Measurements from ENCODE around the gene ATN1.

Gene ATN1

DNA sequence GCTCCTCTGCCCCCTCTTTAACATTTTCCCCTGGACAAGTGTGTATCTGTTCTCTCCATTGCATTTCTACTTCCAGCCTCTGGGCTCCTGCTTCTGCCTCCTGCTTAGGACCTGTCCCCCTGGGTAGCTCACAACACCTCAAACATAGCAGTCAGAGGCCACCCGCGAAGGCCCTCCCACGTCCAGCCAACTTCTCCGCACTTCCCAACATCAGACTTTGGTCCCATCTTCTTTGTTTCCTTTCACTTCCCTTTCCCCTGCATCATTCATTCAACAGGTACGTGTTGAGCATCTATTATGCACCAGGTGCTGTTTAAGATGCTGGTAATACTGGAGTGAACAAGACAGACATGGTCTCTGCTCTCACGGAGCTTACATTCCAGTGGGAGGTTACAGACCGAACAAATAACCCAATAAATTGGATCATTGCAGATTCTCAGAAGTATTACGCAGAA lies 19.2 kb downstream of the ATN1 start:
- DNase-seq: no peak

DNA sequence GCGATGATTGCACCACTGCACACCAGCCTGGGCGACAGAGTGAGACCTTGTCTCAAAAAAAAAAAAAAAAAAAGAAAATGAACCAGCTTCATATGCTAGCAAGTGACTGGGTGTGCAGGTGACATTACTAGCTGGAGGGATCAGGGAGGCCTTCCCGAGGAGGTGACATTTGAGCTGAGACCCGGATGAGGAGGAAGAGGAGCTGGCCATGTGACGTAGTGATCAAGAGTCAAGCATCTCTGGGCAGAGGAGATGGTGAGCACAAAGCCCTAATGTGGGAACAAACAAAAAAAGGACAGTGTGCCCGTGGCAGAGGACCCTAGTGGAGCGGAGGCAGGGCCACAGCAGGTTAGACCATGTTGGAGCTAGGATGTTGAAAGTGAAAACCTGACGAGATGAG lies 19.9 kb downstream of the ATN1 start:
- DNase-seq: no peak

DNA sequence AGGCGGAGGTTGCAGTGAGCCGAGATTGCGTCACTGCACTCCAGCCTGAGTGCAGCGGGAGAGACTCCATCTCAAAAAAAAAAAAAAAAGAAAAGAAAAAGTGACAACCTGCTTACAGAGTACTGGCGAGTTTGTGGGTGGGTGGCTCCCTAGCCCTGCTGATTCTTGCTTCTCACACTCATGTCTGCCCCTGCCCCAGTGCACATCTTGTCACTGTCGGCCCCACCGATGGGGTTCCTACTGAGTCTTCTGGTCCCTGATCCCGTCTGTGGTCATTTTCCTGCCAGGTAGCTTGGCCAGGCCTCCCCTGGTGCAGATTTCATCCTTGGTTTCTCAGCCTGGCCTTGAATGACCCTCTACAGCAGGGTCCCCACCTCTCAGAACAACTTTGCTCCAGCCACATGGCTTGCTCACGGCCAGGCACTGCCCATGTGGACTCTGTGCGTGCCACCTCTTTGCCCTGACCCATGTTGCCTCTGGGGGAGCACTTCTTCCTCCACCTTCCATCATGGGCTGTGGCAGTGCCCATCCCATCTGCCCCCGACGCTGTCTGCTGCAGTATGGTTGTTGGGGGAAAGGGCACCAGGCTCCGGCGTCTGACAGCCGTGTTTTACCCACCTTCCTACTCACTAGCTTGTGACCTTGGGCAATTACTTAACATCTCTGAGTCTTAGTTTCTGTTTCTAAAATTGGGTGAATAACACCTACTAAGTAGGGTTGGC lies 21.3 kb downstream of the ATN1 start:
- no peak for DNase-seq

DNA sequence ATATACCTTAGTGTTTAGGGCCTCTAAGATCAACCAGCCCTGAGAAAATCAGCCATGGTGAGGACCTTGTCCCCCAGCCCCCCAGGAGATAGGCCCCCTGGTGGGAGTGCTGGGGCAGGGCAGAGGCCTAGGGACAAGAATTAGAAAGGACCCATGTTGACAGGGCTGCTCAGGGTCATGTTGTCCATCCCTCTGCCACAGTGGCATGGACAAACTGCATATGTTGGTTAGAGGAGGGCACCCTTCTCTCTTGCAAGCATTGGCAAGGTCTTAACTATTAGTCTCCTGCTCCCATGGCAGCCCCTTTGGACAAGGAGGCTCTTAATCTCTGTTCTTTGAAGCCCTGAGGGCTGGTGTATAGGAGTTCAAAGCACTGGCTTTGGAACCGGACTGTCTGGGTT lies 22.6 kb downstream of the ATN1 start:
- no peak for DNase-seq

DNA sequence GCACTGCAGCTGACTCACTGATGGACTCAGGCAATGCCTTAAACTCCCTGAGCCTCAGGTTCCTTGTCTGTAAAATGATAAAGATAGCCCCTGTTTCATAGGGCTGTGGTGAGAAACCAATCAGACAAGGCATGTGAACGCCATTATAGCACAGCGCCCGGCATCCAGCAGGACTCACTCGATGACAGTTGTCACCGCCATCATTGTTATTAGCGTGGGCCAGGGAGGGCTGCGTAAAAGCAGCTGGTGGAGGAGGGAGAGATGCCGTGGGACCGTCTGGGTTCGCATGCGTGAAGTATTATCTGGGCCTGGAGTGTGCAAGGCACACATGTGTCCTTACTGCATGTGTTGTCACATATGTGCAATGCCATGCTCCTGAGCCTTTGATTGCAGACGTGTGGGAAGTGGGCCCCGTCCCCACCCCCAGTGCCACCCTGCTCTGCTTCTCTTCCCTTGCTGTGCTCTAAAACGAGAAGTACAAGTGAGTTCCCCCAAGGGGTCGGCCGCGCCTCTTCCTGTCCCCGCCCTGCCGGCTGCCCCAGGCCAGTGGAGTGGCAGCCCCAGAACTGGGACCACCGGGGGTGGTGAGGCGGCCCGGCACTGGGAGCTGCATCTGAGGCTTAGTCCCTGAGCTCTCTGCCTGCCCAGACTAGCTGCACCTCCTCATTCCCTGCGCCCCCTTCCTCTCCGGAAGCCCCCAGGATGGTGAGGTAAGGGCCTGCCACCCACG lies 23.2 kb downstream of the ATN1 start, which contains the start of gene PTPN6:
Gene PTPN6 (plus strand): TSS at position 546 of the 730 bp plus-strand sequence. CDS start 157 bp downstream, at position 703.
- no peak for DNase-seq

DNA sequence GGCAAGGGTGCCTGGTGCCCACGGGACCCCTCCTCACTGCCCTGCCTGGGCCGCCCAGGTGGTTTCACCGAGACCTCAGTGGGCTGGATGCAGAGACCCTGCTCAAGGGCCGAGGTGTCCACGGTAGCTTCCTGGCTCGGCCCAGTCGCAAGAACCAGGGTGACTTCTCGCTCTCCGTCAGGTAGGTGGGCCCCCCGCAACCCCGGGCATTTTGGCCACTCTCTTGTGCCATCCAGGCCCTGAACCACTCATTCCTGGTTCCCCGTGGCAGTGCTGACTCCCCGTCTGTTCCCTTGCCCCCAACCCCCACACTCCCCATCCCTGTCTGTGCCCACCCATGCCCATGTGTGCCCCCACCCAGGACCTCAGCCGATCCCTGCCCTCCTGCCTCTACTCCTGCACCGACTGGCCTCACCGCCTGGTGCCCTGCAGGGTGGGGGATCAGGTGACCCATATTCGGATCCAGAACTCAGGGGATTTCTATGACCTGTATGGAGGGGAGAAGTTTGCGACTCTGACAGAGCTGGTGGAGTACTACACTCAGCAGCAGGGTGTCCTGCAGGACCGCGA lies 23.9 kb downstream of the ATN1 start:
- DNase-seq: no peak

DNA sequence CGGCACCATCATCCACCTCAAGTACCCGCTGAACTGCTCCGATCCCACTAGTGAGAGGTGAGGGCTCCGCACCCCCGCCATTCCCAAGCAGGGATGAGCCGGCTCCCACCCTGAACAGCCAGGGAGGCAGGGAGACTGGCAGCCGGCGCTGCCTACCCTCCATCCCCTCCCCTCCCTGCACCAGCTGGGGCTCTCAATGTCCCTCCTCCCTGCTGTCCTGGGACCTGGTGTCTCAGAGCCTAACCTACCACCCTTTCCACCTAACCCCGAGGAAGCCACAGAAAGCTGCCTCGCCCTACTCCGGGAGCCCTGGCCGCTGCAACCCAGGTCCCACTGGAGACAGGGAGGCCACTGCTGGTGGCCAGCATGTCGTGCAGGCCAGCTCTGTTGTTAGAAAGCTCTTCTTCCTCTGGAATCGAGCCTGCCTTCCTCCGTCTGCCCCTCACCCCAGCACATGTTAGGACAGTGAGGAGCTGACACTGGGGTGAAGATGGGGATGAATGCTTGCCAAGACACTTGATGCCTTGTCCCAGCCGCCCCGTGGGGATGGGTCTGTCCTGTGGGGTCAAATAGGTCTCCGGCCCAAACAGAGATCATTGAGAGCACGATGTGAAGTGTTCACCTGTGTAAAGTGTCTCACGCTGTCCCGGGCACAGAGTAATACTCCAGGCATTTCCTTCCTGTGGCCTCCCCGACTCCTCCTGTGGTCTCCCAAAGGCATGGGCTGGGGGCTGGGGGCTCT lies 24.5 kb downstream of the ATN1 start:
- no peak for DNase-seq

DNA sequence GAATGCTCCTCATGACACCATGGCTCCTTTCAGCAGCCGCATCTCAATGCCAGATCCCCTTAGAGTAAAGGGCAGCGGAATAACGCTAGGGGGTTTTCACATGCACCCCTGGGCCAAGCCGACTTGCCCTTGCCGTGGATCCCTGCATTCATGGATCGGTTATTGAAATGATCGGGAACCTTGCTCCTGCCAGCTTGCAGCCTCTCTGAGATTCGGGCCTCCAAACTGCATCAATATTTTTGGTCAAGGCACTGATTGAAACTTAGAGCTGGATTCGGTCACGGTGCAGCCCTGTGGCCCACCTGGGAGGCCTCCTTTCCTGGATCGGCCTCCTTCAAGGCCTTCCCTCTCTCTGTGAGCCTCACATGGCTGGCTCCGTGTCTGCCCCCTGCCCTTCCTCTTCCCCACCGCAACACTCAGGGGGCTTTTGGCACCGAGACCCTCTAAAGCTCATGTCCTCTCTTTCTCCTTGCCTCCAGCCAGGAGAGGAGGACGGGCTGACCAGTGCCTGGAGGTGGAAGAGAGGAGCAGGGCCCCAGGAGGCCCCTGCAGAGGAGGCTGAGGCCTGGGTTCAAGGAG lies 25.2 kb downstream of the ATN1 start:
- no peak for DNase-seq

DNA sequence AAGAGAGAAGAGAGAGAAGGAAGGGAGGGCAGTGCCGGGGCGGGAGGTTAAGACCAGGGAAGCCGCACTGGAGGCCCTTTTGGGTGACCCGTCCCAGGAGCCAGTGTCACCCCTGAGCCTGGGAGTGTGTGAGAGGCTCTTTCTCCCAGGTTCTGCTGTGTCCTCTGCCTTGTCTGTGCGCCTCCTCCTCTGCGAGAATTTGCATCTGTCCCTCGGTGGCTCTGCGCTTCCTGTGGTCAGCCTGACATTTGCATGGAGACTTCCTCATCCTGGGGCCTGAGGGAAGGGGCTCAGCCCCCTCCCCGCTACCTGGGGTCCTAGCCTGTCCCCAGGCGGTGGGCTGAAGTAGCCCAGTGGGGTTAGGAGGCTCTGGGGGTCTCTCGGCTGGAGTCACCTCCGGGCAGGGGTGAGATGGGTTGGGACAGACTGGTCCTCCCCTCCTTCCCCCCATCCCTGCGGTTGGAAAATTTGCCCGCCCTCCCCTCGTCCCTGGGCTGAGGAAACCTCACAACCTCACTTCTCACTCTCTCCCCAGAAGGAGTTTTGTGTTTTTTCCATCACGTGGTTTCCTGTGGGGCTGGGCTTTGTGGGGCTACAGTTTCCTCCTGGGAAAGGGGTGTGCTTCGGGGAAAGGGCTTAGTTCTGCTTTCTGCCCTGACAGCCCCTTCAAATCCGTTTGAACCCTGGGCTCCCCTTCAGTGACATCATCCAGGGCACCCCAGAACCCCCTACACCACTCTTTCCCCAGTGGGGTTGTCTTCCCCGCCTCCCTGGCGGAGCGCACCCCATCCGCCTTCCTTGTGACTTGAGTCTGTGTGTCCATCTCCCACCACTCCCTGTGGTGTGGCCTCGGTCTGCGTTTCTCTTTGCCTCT lies 25.9 kb downstream of the ATN1 start:
- DNase-seq: no peak

DNA sequence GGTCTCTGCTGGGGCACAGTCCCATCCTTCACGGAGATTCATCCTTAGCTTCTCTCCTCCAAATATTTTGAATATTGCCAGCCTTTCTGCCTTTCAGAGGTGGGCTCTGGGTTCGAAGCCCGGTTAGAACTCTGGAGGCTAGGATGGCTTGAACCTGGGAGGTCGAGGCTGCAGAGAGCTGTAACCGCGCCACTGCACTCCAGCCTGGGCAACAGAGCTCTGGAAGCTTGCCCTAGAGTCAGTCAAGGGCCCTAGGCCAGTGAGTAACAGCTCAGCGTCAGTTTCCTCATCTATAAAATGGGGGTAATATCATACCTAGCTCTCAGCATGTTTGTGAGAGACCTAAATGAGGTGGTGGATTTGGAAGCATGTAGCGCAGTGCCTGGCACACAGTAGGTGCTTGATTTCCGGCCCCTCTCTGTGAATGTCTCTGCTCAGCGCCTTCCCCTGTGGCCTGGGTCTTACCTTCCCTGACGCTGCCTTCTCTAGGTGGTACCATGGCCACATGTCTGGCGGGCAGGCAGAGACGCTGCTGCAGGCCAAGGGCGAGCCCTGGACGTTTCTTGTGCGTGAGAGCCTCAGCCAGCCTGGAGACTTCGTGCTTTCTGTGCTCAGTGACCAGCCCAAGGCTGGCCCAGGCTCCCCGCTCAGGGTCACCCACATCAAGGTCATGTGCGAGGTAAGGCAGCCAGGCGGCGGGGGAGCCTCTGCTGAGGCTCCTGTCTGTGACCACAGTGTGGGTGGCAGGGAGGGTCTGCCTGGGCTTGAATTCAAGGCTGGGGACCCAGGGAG lies 26.8 kb downstream of the ATN1 start:
- DNase-seq: no peak

DNA sequence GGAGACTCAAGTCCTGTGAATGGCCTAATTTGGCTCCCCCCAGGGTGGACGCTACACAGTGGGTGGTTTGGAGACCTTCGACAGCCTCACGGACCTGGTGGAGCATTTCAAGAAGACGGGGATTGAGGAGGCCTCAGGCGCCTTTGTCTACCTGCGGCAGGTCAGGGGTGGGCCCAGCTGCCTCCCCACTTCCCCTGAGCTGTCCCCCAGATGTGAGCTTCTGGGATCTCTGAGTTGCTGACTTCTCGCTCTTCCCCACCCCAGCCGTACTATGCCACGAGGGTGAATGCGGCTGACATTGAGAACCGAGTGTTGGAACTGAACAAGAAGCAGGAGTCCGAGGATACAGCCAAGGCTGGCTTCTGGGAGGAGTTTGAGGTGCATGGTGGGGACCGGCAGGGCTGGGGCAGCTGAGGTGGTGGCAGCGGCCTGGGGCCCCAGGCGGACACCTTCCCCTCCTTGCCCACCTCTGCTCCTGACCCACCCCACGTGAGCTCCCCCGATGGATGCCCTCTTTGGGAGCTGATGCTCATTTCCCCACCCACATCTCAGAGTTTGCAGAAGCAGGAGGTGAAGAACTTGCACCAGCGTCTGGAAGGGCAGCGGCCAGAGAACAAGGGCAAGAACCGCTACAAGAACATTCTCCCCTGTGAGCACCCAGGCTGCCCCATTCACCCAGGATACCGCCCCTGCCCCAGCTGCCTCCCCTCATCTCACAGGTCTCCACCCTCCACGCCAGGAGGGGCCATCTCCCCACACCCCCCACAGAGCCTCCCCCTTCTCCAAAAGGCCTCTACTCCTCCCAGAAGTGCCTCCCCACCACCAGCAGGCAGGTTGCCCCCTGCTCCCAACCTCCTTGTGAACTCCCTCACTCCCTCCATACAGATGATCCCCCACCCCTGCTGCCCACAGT lies 27.6 kb downstream of the ATN1 start:
- DNase-seq: no peak

DNA sequence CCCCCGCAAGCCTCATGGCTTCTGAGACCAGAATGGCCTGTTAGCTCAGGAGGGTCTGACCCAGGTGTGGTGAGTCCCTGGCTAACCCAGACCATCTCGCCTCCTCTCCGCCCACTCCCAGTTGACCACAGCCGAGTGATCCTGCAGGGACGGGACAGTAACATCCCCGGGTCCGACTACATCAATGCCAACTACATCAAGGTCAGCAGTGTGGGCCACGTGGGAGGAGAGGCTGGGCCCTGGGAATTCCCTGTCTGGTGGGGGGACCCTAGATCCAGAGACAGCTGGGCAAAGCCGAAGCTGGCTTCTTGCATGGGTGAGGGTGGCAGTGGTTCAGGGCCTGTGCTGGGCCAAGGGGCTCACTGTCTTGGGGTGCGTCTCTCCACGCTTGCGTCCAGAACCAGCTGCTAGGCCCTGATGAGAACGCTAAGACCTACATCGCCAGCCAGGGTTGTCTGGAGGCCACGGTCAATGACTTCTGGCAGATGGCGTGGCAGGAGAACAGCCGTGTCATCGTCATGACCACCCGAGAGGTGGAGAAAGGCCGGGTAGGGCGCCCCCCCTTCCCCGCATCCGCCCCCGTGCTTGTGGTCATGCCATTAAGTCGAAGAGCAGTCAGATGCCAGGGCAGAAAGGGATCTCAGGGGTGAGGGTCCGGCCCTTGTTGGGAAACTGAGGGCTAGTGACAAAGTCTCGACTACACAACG lies 28.4 kb downstream of the ATN1 start:
- no peak for DNase-seq

DNA sequence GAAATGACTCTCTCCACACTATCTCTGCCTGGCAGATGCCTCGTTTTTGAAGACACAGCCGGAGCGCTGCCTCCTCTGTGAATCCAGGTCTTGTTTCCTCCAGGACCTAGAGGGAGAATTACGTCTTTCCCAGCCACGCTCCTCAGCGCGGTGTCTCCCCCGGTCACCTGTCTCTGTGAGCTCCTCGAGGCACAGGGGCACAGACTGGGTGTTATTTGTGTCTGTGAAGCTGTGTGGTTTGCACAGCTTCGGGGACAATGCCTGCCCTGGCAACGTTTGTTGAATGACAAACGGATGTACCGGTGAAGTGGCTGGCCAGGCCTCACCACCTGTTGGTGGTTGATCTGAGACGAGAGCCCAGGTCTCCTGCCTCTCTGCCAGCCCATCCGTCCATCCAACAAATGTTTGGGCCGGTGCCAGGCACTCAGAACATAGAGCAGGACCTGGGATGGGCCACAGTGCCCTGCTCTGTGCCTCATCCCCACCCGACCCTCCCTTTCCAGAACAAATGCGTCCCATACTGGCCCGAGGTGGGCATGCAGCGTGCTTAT lies 29.5 kb downstream of the ATN1 start:
- DNase-seq: no peak

DNA sequence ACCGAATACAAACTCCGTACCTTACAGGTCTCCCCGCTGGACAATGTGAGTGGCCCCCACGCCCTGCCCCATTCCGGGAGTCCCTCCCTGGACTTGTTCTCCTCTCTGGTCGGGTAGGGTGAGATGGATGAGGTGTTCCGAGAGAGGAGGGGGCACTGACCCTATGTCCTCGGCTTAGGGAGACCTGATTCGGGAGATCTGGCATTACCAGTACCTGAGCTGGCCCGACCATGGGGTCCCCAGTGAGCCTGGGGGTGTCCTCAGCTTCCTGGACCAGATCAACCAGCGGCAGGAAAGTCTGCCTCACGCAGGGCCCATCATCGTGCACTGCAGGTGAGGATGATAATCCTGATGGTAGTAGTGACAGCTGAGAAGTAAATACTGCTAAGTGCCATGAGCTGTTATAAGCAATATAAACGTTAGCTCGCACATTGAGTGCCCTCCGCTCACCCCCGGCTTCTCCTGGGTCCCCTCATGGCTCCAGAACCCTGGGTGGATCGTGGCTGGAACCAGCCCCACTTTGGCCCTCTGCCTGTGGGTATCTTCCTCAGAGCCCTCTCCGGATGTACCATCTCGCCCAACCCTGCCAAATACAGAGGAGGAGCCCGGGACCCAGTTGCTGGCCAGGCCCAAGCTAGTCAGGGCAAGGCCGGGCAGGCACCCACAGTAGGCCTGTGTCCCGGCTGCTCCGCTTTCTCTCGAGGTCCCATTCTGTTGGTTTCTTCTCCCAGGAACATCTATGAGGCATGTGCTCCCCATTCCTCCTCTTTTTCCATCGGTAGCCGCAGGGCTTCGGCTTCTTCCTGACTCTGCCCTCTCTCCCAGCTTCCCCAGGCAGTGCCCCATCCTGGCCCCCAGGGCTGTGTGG lies 30.2 kb downstream of the ATN1 start:
- DNase-seq: no peak

DNA sequence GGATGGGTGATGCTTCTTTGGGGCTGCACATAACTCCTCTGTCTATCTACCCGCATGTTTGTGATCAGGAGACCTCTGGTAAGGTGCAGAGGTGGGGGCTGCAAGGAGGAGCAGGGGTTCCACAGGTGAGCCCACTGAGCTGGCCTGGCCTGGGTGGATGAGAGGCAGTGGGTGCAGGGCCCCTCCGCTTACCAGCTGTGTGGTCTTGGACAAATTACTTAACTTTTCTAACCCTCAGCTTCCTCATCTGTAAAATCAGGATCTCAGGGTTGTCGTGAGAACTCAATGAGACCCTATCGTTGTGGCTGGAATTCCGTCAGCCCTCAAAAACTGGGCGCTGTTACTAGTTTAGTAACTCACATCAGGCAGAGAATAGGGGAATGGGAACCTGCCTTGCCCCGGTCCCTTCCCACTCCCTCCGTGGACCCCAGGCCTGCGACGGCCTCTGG lies 30.9 kb downstream of the ATN1 start:
- no peak for DNase-seq

DNA sequence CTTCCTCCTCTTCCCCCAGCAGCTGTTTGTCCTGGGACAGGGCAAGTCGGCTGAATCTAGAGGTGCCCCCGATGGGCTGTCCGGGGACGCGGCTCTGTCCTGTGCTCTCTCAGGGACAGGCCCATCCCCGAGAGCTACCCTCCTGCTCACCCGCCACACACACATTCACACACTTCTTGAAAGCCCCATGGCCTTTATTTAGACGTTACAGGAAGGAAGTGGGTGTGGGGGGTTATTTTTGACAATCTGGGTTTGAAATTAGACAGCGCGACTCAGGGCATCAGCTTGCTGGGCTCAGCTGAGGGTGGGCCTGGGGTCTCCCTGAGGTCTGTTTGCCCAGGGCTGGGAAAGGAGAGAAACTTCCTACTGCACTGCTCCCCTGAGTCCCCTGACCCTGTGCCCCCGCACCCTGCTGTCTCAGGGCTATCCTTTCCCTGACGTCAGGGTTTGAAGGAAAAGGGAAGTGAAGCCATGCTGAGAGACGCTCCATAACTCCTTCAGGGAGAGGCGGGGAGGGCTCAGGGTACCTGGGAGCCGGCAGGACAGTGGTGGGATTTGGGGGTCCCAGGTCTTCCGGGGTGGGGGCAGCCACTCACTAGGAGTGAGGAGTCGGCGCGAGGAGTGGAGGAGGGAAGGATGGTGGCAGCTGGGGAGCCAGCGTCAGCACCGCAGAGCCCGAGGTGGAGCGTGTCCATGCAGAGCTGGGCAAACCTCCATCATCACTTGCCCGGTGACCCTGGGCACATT lies 31.5 kb downstream of the ATN1 start:
- DNase-seq: no peak

All from HCEC 1CT (cell line).